WTC11 (cell line): ENCODE measurements around the gene PTPRN2. TPM values are rescaled to one million over a fixed set of nuclear protein-coding genes. Genes with fewer than 3 reads are reported as not detected.

Source experiments
- ATAC-seq: fragments of 200-7000 bp; cut with Tn5 transposase; 2 replicates; pipeline ENCODE4 v1.10.0; 2021; ENCODE audit warnings: mild to moderate bottlenecking, moderate library complexity
- CTCF ChIA-PET: fragments of 300-600 bp; sonication (Branson Sonifier 250); formaldehyde crosslinking; loops from one replicate; lab custom pipeline; 2021; ENCODE audit warnings: antibody characterized with exemption; lab: Charles Lee
- POLR2A ChIA-PET: fragments of 350-600 bp; sonication (Branson Sonifier 250); formaldehyde crosslinking; loops from one replicate; lab custom pipeline; 2021; ENCODE audit warnings: antibody characterized with exemption; lab: Charles Lee
- DNase-seq: peaks from one replicate; pipeline ENCODE4 v3.0.0; 2021; ENCODE audit warnings: low spot score
- H3K27ac Mint-ChIP-seq: 2 replicates; pipeline ENCODE4 v1.8.0; 2021; ENCODE audit warnings: mixed read lengths
- H3K27me3 Mint-ChIP-seq: 2 replicates; pipeline ENCODE4 v1.8.0; 2021; ENCODE audit warnings: low read depth, mild to moderate bottlenecking, moderate library complexity, mixed read lengths
- H3K36me3 Mint-ChIP-seq: 2 replicates; pipeline ENCODE4 v1.8.0; 2021; ENCODE audit warnings: mixed read lengths
- H3K4me1 Mint-ChIP-seq: 2 replicates; pipeline ENCODE4 v1.8.0; 2022; ENCODE audit warnings: mixed read lengths
- H3K4me3 Mint-ChIP-seq: 2 replicates; pipeline ENCODE4 v1.8.0; 2021; ENCODE audit warnings: mild to moderate bottlenecking, moderate library complexity, mixed read lengths
- H3K9me3 Mint-ChIP-seq: 2 replicates; pipeline ENCODE4 v1.8.0; 2021; ENCODE audit warnings: mixed read lengths
- ATF1 ChIP-seq: sonication (generic); formaldehyde crosslinking; IDR thresholded peaks from 2 replicates; pipeline ENCODE4 v1.8.1; 2023; ENCODE audit warnings: mild to moderate bottlenecking, moderate library complexity, missing genetic modification reagents
- CBFB ChIP-seq: sonication (generic); formaldehyde crosslinking; IDR thresholded peaks from 2 replicates; pipeline ENCODE4 v1.8.1; 2022; ENCODE audit warnings: mild to moderate bottlenecking, low read depth, missing genetic modification reagents
- E2F1 ChIP-seq: sonication (generic); formaldehyde crosslinking; IDR thresholded peaks from 2 replicates; pipeline ENCODE4 v1.8.0; 2022; ENCODE audit warnings: mild to moderate bottlenecking, missing genetic modification reagents
- KAT7 ChIP-seq: sonication (generic); formaldehyde crosslinking; IDR thresholded peaks from 2 replicates; pipeline ENCODE4 v1.8.1; 2023; ENCODE audit warnings: missing genetic modification reagents, mild to moderate bottlenecking, borderline replicate concordance
- MXD4 ChIP-seq: fragments of 250-450 bp; sonication (Bioruptor Pico); IDR thresholded peaks from 2 replicates; pipeline ENCODE4 v1.8.0; 2021; ENCODE audit warnings: mild to moderate bottlenecking, moderate library complexity, borderline replicate concordance
- MYBL2 ChIP-seq: sonication (generic); formaldehyde crosslinking; IDR thresholded peaks from 2 replicates; pipeline ENCODE4 v1.8.1; 2023; ENCODE audit warnings: mild to moderate bottlenecking, moderate library complexity, missing genetic modification reagents
- SMAD3 ChIP-seq: sonication (generic); formaldehyde crosslinking; IDR thresholded peaks from 2 replicates; pipeline ENCODE4 v1.8.0; 2022; ENCODE audit warnings: missing genetic modification reagents, mild to moderate bottlenecking, borderline replicate concordance
- SMAD4 ChIP-seq: sonication (generic); formaldehyde crosslinking; IDR thresholded peaks from 2 replicates; pipeline ENCODE4 v1.8.0; 2022; ENCODE audit warnings: mild to moderate bottlenecking, missing genetic modification reagents
- ZNF138 ChIP-seq: sonication (generic); formaldehyde crosslinking; conservative IDR thresholded peaks from 2 replicates; pipeline ENCODE4 v1.8.1; 2022; ENCODE audit warnings: mild to moderate bottlenecking, moderate library complexity, missing genetic modification reagents
- ZNF219 ChIP-seq: sonication (generic); formaldehyde crosslinking; IDR thresholded peaks from 2 replicates; pipeline ENCODE4 v1.8.0; 2023; ENCODE audit warnings: missing genetic modification reagents, mild to moderate bottlenecking, borderline replicate concordance
- ZNF263 ChIP-seq: sonication (generic); formaldehyde crosslinking; IDR thresholded peaks from 2 replicates; pipeline ENCODE4 v1.8.1; 2022; ENCODE audit warnings: low read depth, mild to moderate bottlenecking, moderate library complexity, missing genetic modification reagents
- ZNF396 ChIP-seq: fragments of 250-450 bp; sonication (Bioruptor Pico); IDR thresholded peaks from 2 replicates; pipeline ENCODE4 v1.8.0; 2021; ENCODE audit warnings: mild to moderate bottlenecking, moderate library complexity, borderline replicate concordance
- ZNF671 ChIP-seq: fragments of 250-450 bp; sonication (Bioruptor Pico); IDR thresholded peaks from 2 replicates; pipeline ENCODE4 v1.8.0; 2021; ENCODE audit warnings: mild to moderate bottlenecking
- total RNA-seq: library from RNA; stranded (reverse); gene quantifications from 3 replicates; pipeline ENCODE4 v1.2.3, GENCODE V29; 2021
- TF ChIP-seq, protein P1 (sequence below): sonication (generic); formaldehyde crosslinking; IDR thresholded peaks from 2 replicates; pipeline ENCODE4 v1.8.1; 2023; ENCODE audit warnings: mild to moderate bottlenecking, missing genetic modification reagents
- TF ChIP-seq, protein P2 (sequence below): fragments of 250-450 bp; sonication (Bioruptor Pico); IDR thresholded peaks from 2 replicates; pipeline ENCODE4 v1.9.0; 2021; ENCODE audit warnings: mild to moderate bottlenecking
- TF ChIP-seq, protein P3 (sequence below): fragments of 250-450 bp; sonication (Bioruptor Pico); IDR thresholded peaks from 2 replicates; pipeline ENCODE4 v1.8.0; 2021; ENCODE audit warnings: mild to moderate bottlenecking
- TF ChIP-seq, protein P4 (sequence below): sonication (generic); formaldehyde crosslinking; IDR thresholded peaks from 2 replicates; pipeline ENCODE4 v1.8.0; 2023; ENCODE audit warnings: missing genetic modification reagents
- TF ChIP-seq, protein P5 (sequence below): fragments of 250-450 bp; sonication (Bioruptor Pico); conservative IDR thresholded peaks from 2 replicates; pipeline ENCODE4 v1.9.0; 2021; ENCODE audit warnings: mild to moderate bottlenecking

PTPRN2 gene
- total RNA-seq, 1 experiment from 2014 or later = 4.7 TPM

DNA sequence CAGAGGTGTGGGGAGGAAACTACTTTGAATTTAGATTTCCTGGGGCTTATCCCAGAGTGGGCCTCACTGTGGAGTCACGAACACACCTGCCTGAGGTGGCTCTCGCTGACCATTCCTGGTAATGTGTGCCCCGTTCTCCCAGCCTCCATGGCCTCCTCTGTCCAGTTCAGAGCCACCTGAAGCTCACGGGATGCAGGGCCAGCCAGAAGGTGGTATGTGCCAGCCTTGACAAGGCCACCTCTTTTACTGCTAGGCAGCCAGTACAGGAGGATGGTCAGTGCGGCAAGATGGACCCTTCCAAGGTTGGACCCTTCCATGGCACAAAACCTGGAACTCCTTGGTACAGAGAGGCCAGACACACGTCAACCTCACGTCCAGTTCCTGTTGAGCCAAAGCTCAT, 1040.5 kb downstream of the PTPRN2 start (continued):
- TF ChIP-seq E2F1 (CRISPR knock-in tag) = no peak

GRCh38 chr7:157545681-157546060, 1042.0 kb downstream of the PTPRN2 start:
- Mint-ChIP-seq H3K4me1 (no peaks in the 10 kb centered on the region; the same call in 1 of the 2 replicates), H3K9me3 (peaks cover 18% of the 10 kb centered on the region), H3K27me3 (peaks cover 3% of the 10 kb centered on the region; the same call in 1 of the 2 replicates), H3K27ac (no peak overlapping the region), H3K4me3 (no peak overlapping the region), H3K36me3 (peaks cover 12% of the 10 kb centered on the region; the same call in 1 of the 2 replicates)
- ATAC-seq (no peak), DNase-seq (no peak)
- ChIA-PET CTCF (interaction anchor here (1.5 kb wide), 1 partner anchor 71 kb away, joined by 3 read pairs; no protein-coding TSS in a partner anchor), POLR2A (no interaction called here)
- TF ChIP-seq ZNF263 (CRISPR knock-in tag) (no peak), MYBL2 (CRISPR knock-in tag) (no peak), KAT7 (CRISPR knock-in tag) (no peak), ZNF671 (CRISPR knock-in tag) (no peak)

DNA sequence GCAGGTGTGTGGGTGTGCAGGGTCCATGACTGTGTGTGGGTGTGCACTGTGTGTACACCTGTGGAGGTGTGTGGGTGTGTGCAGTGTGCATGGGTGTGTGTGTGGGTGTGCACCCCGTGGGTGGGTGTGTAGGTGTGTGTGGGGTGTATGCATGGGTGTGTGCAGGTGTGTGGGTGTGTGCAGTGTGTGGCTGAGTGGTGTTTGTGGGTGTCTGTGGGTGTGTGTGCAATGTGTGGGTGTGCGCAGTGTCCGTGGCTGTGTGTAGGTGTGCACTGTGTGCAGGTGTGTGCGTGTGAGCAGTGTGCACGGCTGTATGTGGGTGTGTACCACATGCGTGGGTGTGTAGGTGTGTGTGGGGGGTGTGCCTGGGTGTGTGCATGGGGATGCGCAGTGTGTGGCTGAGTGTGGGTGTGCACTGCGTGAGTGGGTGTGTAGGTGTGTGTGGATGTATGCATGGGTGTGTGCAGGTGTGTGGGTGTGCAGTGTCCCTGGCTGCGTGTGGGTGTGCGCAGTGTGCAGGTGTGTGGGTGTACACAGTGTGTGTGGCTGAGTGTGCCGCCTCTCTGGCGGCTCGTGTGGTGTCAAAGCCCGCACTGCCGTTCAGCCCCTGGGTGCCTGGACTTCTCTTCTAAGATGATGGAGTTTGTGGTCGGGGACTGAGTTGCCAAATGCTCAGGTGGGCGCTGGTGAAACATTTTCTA, 1042.5 kb downstream of the PTPRN2 start:
- ATAC-seq (no peak), DNase-seq (peak; percentile 4)
- TF ChIP-seq MXD4 = no peak
- TF ChIP-seq, protein P1, sequence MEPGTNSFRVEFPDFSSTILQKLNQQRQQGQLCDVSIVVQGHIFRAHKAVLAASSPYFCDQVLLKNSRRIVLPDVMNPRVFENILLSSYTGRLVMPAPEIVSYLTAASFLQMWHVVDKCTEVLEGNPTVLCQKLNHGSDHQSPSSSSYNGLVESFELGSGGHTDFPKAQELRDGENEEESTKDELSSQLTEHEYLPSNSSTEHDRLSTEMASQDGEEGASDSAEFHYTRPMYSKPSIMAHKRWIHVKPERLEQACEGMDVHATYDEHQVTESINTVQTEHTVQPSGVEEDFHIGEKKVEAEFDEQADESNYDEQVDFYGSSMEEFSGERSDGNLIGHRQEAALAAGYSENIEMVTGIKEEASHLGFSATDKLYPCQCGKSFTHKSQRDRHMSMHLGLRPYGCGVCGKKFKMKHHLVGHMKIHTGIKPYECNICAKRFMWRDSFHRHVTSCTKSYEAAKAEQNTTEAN (CRISPR knock-in tag) = no peak
- TF ChIP-seq, protein P2, sequence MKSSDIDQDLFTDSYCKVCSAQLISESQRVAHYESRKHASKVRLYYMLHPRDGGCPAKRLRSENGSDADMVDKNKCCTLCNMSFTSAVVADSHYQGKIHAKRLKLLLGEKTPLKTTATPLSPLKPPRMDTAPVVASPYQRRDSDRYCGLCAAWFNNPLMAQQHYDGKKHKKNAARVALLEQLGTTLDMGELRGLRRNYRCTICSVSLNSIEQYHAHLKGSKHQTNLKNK (CRISPR knock-in tag) = no peak
- no peak for TF ChIP-seq ZNF396
- TF ChIP-seq, protein P3, sequence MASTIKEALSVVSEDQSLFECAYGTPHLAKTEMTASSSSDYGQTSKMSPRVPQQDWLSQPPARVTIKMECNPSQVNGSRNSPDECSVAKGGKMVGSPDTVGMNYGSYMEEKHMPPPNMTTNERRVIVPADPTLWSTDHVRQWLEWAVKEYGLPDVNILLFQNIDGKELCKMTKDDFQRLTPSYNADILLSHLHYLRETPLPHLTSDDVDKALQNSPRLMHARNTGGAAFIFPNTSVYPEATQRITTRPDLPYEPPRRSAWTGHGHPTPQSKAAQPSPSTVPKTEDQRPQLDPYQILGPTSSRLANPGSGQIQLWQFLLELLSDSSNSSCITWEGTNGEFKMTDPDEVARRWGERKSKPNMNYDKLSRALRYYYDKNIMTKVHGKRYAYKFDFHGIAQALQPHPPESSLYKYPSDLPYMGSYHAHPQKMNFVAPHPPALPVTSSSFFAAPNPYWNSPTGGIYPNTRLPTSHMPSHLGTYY = no peak
- TF ChIP-seq, protein P4, sequence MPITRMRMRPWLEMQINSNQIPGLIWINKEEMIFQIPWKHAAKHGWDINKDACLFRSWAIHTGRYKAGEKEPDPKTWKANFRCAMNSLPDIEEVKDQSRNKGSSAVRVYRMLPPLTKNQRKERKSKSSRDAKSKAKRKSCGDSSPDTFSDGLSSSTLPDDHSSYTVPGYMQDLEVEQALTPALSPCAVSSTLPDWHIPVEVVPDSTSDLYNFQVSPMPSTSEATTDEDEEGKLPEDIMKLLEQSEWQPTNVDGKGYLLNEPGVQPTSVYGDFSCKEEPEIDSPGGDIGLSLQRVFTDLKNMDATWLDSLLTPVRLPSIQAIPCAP (CRISPR knock-in tag) = no peak
- no peak for TF ChIP-seq CBFB (CRISPR knock-in tag)
- TF ChIP-seq ATF1 (CRISPR knock-in tag) = no peak
- TF ChIP-seq SMAD4 (CRISPR knock-in tag) = no peak
- TF ChIP-seq SMAD3 (CRISPR knock-in tag) = no peak
- no peak for TF ChIP-seq KAT7 (CRISPR knock-in tag)
- TF ChIP-seq, protein P5, sequence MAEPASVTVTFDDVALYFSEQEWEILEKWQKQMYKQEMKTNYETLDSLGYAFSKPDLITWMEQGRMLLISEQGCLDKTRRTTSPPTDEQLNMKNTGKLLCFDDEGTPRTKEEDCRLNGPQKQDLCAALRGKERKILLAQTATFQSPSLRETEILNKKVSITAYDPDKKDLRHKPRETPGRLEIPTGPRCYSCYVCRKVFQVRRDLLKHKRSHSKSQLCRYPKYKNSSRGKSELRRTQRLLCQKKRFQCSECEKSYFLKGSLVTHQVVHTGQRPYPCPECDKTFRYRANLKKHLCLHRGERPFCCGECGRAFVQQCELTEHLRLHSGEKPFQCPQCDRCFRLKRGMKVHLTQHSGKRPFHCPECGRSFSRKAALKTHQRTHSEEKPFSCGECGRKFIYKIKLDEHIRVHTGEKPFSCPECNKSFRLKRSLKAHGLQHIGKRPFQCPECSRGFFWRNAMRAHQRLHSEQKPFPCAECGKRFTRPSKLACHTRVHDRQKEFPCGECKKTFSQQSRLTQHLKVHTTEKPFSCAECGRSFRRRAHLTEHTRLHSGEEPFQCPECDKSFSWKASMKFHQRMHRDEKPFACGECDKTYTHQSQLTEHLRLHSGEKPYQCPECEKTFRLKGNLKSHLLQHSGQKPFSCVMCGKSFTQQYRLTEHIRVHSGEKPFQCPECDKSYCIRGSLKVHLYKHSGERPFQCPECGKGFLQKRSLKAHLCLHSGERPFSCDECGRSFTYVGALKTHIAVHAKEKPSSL (CRISPR knock-in tag) = no peak
- no peak for TF ChIP-seq ZNF138 (CRISPR knock-in tag)
- TF ChIP-seq ZNF219 (CRISPR knock-in tag) = no peak
- no peak for TF ChIP-seq MYBL2 (CRISPR knock-in tag)
- peaks cover 12% of the 10 kb centered on the region; the same call in 1 of the 2 replicates for H3K36me3 Mint-ChIP-seq
- H3K4me1 Mint-ChIP-seq = no peaks in the 10 kb centered on the region; the same call in 1 of the 2 replicates
- ChIA-PET CTCF (interaction anchor here (1.5 kb wide), 1 partner anchor 70 kb away, joined by 3 read pairs; no protein-coding TSS in a partner anchor), POLR2A (no interaction called here)
- no peak overlapping the region for H3K27ac Mint-ChIP-seq
- H3K9me3 Mint-ChIP-seq = peaks cover 18% of the 10 kb centered on the region
- H3K27me3 Mint-ChIP-seq = peaks cover 3% of the 10 kb centered on the region; the same call in 1 of the 2 replicates
- H3K4me3 Mint-ChIP-seq = no peak overlapping the region
